ENCODE measurements around the gene KCNJ18.
"Not testable (repeated sequence)": the region's sequence is repeated elsewhere in the genome, so short reads cannot be mapped to it uniquely, and the experiment has no call there.

KCNJ18 gene

GRCh38 chr17:21724216-21725006 lies 32.1 kb downstream of the KCNJ18 start:
- not testable (repeated sequence) for DNase-seq (ENCODE audit: low read depth, low spot score)

GRCh38 chr17:21731076-21731475 lies 38.8 kb downstream of the KCNJ18 start:
- DNase-seq (ENCODE audit: low read depth, low spot score): not testable (repeated sequence)

GRCh38 chr17:21733931-21734330 lies 41.6 kb downstream of the KCNJ18 start:
- DNase-seq (ENCODE audit: low read depth, low spot score): not testable (repeated sequence)

- not testable (repeated sequence) for DNase-seq (ENCODE audit: low read depth, low spot score)
Measured at GRCh38 chr17:21735814-21736213, 43.5 kb downstream of the KCNJ18 start.

GRCh38 chr17:21737015-21737580 lies 44.8 kb downstream of the KCNJ18 start:
- not testable (repeated sequence) for DNase-seq (ENCODE audit: low read depth, low spot score)

- DNase-seq (ENCODE audit: low read depth, low spot score): not testable (repeated sequence)
Measured at GRCh38 chr17:21738241-21738640, 45.9 kb downstream of the KCNJ18 start.

GRCh38 chr17:21738877-21739474 lies 46.7 kb downstream of the KCNJ18 start:
- not testable (repeated sequence) for DNase-seq (ENCODE audit: low read depth, low spot score)

GRCh38 chr17:21739485-21739884 lies 47.2 kb downstream of the KCNJ18 start:
- not testable (repeated sequence) for DNase-seq (ENCODE audit: low read depth, low spot score)

- DNase-seq (ENCODE audit: low read depth, low spot score): not testable (repeated sequence)
Measured at GRCh38 chr17:21740836-21741235, 48.5 kb downstream of the KCNJ18 start.

GRCh38 chr17:21741520-21741919 lies 49.2 kb downstream of the KCNJ18 start:
- DNase-seq (ENCODE audit: low read depth, low spot score): not testable (repeated sequence)

GRCh38 chr17:21742326-21742725 lies 50.0 kb downstream of the KCNJ18 start:
- no peak for DNase-seq (ENCODE audit: low read depth, low spot score)

- DNase-seq (ENCODE audit: low read depth, low spot score): not testable (repeated sequence)
Measured at GRCh38 chr17:21744151-21744550, 51.8 kb downstream of the KCNJ18 start.

GRCh38 chr17:21744621-21745020 lies 52.3 kb downstream of the KCNJ18 start:
- DNase-seq (ENCODE audit: low read depth, low spot score): not testable (repeated sequence)

GRCh38 chr17:21745385-21746054 lies 53.2 kb downstream of the KCNJ18 start:
- DNase-seq (ENCODE audit: low read depth, low spot score): not testable (repeated sequence)

GRCh38 chr17:21746415-21746814 lies 54.1 kb downstream of the KCNJ18 start:
- not testable (repeated sequence) for DNase-seq (ENCODE audit: low read depth, low spot score)

- not testable (repeated sequence) for DNase-seq (ENCODE audit: low read depth, low spot score)
Measured at GRCh38 chr17:21747195-21747915, 55.0 kb downstream of the KCNJ18 start.

GRCh38 chr17:21748686-21749085 lies 56.4 kb downstream of the KCNJ18 start:
- not testable (repeated sequence) for DNase-seq (ENCODE audit: low read depth, low spot score)

- not testable (repeated sequence) for DNase-seq (ENCODE audit: low read depth, low spot score)
Measured at GRCh38 chr17:21749696-21750531, 57.6 kb downstream of the KCNJ18 start.

GRCh38 chr17:21751111-21751510 lies 58.8 kb downstream of the KCNJ18 start:
- not testable (repeated sequence) for DNase-seq (ENCODE audit: low read depth, low spot score)
